Karpas-422 (cell line): ENCODE measurements around the gene QPCT. TPM values are rescaled to one million over a fixed set of nuclear protein-coding genes. Genes with fewer than 3 reads are reported as not detected.
"Not testable (repeated sequence)": the region's sequence is repeated elsewhere in the genome, so short reads cannot be mapped to it uniquely, and the experiment has no call there.

Experiments
- DNase-seq: peaks from one replicate; pipeline ENCODE4 v3.0.0-alpha.2; 2015
- H2AFZ ChIP-seq: fragments of 200-600 bp; sonication (generic); 2 replicates; pipeline ENCODE4 v1.6.1; 2014; ENCODE audit warnings: antibody characterized with exemption, low read length, mixed read lengths
- H3K27ac ChIP-seq: fragments of 200-600 bp; sonication (generic); 2 replicates; pipeline ENCODE4 v1.5.1; 2014; ENCODE audit warnings: mild to moderate bottlenecking, low read length, moderate library complexity
- H3K27me3 ChIP-seq: fragments of 200-600 bp; sonication (generic); 2 replicates; pipeline ENCODE4 v1.6.1; 2014; ENCODE audit warnings: low read length, mixed read lengths
- H3K36me3 ChIP-seq: fragments of 200-600 bp; sonication (generic); 2 replicates; pipeline ENCODE4 v1.6.1; 2014; ENCODE audit warnings: low read length, mixed read lengths; ENCODE audit not compliant: insufficient read depth
- H3K4me1 ChIP-seq: fragments of 200-600 bp; sonication (generic); 2 replicates; pipeline ENCODE4 v1.6.1; 2014; ENCODE audit warnings: mild to moderate bottlenecking, low read length, mixed read lengths
- H3K4me2 ChIP-seq: fragments of 200-600 bp; sonication (generic); 2 replicates; pipeline ENCODE4 v1.6.1; 2014; ENCODE audit warnings: low read length, low read depth, mild to moderate bottlenecking; ENCODE audit not compliant: poor library complexity, severe bottlenecking
- H3K4me3 ChIP-seq: fragments of 200-600 bp; sonication (generic); 2 replicates; pipeline ENCODE4 v1.5.1; 2014; ENCODE audit warnings: mild to moderate bottlenecking, antibody characterized with exemption, low read length, mixed read lengths
- H3K79me2 ChIP-seq: fragments of 200-600 bp; sonication (generic); 2 replicates; pipeline ENCODE4 v1.6.1; 2014; ENCODE audit warnings: mild to moderate bottlenecking, low read length, mixed read lengths
- H3K9ac ChIP-seq: fragments of 200-600 bp; sonication (generic); 2 replicates; pipeline ENCODE4 v1.6.0; 2014; ENCODE audit warnings: low read length
- H3K9me2 ChIP-seq: fragments of 200-600 bp; sonication (generic), shearing (Covaris generic); replicated peaks from 2 replicates; pipeline ENCODE4 v1.6.0; 2014; ENCODE audit warnings: mild to moderate bottlenecking, low read length, moderate library complexity; ENCODE audit not compliant: insufficient read depth
- H3K9me3 ChIP-seq: fragments of 300-700, 200-600 bp; sonication (generic); 2 replicates; pipeline ENCODE4 v1.6.1; 2014; ENCODE audit warnings: low read length, mixed read lengths
- H4K20me1 ChIP-seq: fragments of 200-600 bp; sonication (generic); 2 replicates; pipeline ENCODE4 v1.6.1; 2014; ENCODE audit warnings: mild to moderate bottlenecking, antibody characterized with exemption, low read length, low read depth; ENCODE audit not compliant: insufficient read depth
- total RNA-seq: library from RNA; depleted of rRNA; stranded (reverse); fragments of >200 nt; shearing (Covaris generic); gene quantifications from 2 replicates; pipeline ENCODE4 v1.2.3, GENCODE V29; 2014; ENCODE audit warnings: low replicate concordance; rRNA removed

QPCT gene
- 4.8 and 8.8 TPM in 2 replicates for total RNA-seq

- H3K4me2 ChIP-seq: peak within 1 kb of the TSS; percentile 78
- H3K4me1 ChIP-seq: peaks cover 13% of the 10 kb centered on the region
- H3K27ac ChIP-seq: no peak within 1 kb of the TSS
- no peaks in the 10 kb centered on the region for H3K27me3 ChIP-seq
- peak within 1 kb of the TSS; percentile 67 for H3K4me3 ChIP-seq
- peak; percentile 46 for DNase-seq
- H3K9me3 ChIP-seq: no peaks in the 10 kb centered on the region
- H2AFZ ChIP-seq: peak within 1 kb of the TSS; percentile 84; the same call in 1 of the 2 replicates
- H4K20me1 ChIP-seq: no peaks in the 10 kb centered on the region
- no peaks in the 10 kb centered on the region for H3K36me3 ChIP-seq
- H3K9ac ChIP-seq: peak within 1 kb of the TSS; percentile 58
- H3K79me2 ChIP-seq: no peaks in the 10 kb centered on the region
- no peaks in the 10 kb centered on the region for H3K9me2 ChIP-seq
These were observed at the start of gene QPCT for GRCh38 chr2:37344453-37345361. Gene QPCT (plus strand): TSS chr2:37344630. CDS start chr2:37344732, 102 bp downstream.

- H3K4me1 ChIP-seq: not testable (repeated sequence)
These were observed 49.6 kb upstream of the QPCT start for GRCh38 chr2:37294858-37295257.

GRCh38 chr2:37295469-37296073, 48.9 kb upstream of the QPCT start:
- Histone ChIP-seq H3K36me3 (no peaks in the 10 kb centered on the region), H3K27me3 (no peaks in the 10 kb centered on the region), H3K9ac (no peak overlapping the region), H2AFZ (0 out of 2 replicates have a peak overlapping the region, but pooled peaks have one; percentile 34), H3K27ac (no peak overlapping the region), H3K4me2 (no peak overlapping the region), H3K4me1 (peaks cover 7% of the 10 kb centered on the region), H4K20me1 (0 out of 2 replicates have a peak, but pooled peaks cover 4% of the 10 kb centered on the region), H3K4me3 (no peak overlapping the region), H3K9me3 (no peaks in the 10 kb centered on the region), H3K79me2 (peaks cover 15% of the 10 kb centered on the region), H3K9me2 (no peaks in the 10 kb centered on the region)
- DNase-seq: no peak

More at GRCh38 chr2:37294858-37295257, 49.6 kb upstream of the QPCT start:
- not testable (repeated sequence) for H4K20me1 ChIP-seq, H3K9me3 ChIP-seq, H3K9me2 ChIP-seq, H3K4me2 ChIP-seq, H3K27ac ChIP-seq, DNase-seq, H3K27me3 ChIP-seq, H2AFZ ChIP-seq, H3K36me3 ChIP-seq, H3K9ac ChIP-seq, H3K4me3 ChIP-seq
- H3K79me2 ChIP-seq: peaks cover 11% of the 10 kb centered on the region

- Histone ChIP-seq H4K20me1 (peaks cover 9% of the 10 kb centered on the region; the same call in 1 of the 2 replicates), H3K27ac (no peak overlapping the region), H3K9me2 (no peaks in the 10 kb centered on the region), H3K9me3 (no peaks in the 10 kb centered on the region), H3K27me3 (no peaks in the 10 kb centered on the region), H3K79me2 (peaks cover 15% of the 10 kb centered on the region), H3K36me3 (no peaks in the 10 kb centered on the region), H3K4me2 (no peak overlapping the region), H2AFZ (no peak overlapping the region), H3K4me1 (peaks cover 7% of the 10 kb centered on the region), H3K9ac (no peak overlapping the region), H3K4me3 (no peak overlapping the region)
- no peak for DNase-seq
These were observed 46.8 kb upstream of the QPCT start for GRCh38 chr2:37297632-37298031.

- Histone ChIP-seq H3K4me3 (no peak overlapping the region), H2AFZ (no peak overlapping the region), H3K9me2 (no peaks in the 10 kb centered on the region), H3K9ac (no peak overlapping the region), H3K27me3 (no peaks in the 10 kb centered on the region), H3K79me2 (peaks cover 11% of the 10 kb centered on the region; the same call in 1 of the 2 replicates), H3K27ac (no peak overlapping the region), H4K20me1 (peaks cover 9% of the 10 kb centered on the region; the same call in 1 of the 2 replicates), H3K36me3 (no peaks in the 10 kb centered on the region), H3K4me1 (peaks cover 7% of the 10 kb centered on the region), H3K4me2 (no peak overlapping the region), H3K9me3 (no peaks in the 10 kb centered on the region)
- DNase-seq: no peak
These were observed 44.3 kb upstream of the QPCT start for GRCh38 chr2:37300146-37300545.

GRCh38 chr2:37300578-37300977, 43.9 kb upstream of the QPCT start:
- H3K4me1 ChIP-seq: peaks cover 3% of the 10 kb centered on the region
- H3K27me3 ChIP-seq: no peaks in the 10 kb centered on the region
- H3K9me2 ChIP-seq: no peaks in the 10 kb centered on the region
- no peaks in the 10 kb centered on the region for H3K36me3 ChIP-seq
- peaks cover 9% of the 10 kb centered on the region; the same call in 1 of the 2 replicates for H4K20me1 ChIP-seq
- H3K9me3 ChIP-seq: no peaks in the 10 kb centered on the region
- no peak overlapping the region for H2AFZ ChIP-seq
- DNase-seq: no peak
- no peak overlapping the region for H3K4me2 ChIP-seq
- peaks cover 11% of the 10 kb centered on the region; the same call in 1 of the 2 replicates for H3K79me2 ChIP-seq
- no peak overlapping the region for H3K27ac ChIP-seq
- H3K9ac ChIP-seq: no peak overlapping the region
- H3K4me3 ChIP-seq: no peak overlapping the region

- H3K4me3 ChIP-seq: no peak overlapping the region
- no peaks in the 10 kb centered on the region for H3K9me3 ChIP-seq
- H3K4me1 ChIP-seq: no peaks in the 10 kb centered on the region
- peaks cover 11% of the 10 kb centered on the region; the same call in 1 of the 2 replicates for H3K79me2 ChIP-seq
- H3K4me2 ChIP-seq: no peak overlapping the region
- H2AFZ ChIP-seq: no peak overlapping the region
- no peaks in the 10 kb centered on the region for H3K9me2 ChIP-seq
- H3K9ac ChIP-seq: no peak overlapping the region
- no peak overlapping the region for H3K27ac ChIP-seq
- no peaks in the 10 kb centered on the region for H3K27me3 ChIP-seq
- no peaks in the 10 kb centered on the region for H3K36me3 ChIP-seq
- DNase-seq: no peak
- peaks cover 9% of the 10 kb centered on the region; the same call in 1 of the 2 replicates for H4K20me1 ChIP-seq
These were observed 43.0 kb upstream of the QPCT start for GRCh38 chr2:37301408-37301807.

- H2AFZ ChIP-seq: no peak overlapping the region
- DNase-seq: no peak
- H3K9me3 ChIP-seq: no peaks in the 10 kb centered on the region
- no peak overlapping the region for H3K4me2 ChIP-seq
- no peak overlapping the region for H3K9ac ChIP-seq
- no peak overlapping the region for H3K27ac ChIP-seq
- peaks cover 12% of the 10 kb centered on the region for H4K20me1 ChIP-seq
- H3K4me1 ChIP-seq: no peaks in the 10 kb centered on the region
- H3K27me3 ChIP-seq: no peaks in the 10 kb centered on the region
- no peaks in the 10 kb centered on the region for H3K9me2 ChIP-seq
- no peaks in the 10 kb centered on the region for H3K36me3 ChIP-seq
- H3K79me2 ChIP-seq: peaks cover 7% of the 10 kb centered on the region; the same call in 1 of the 2 replicates
- H3K4me3 ChIP-seq: no peak overlapping the region
These were observed 41.7 kb upstream of the QPCT start for GRCh38 chr2:37302701-37303252.
